ENCODE results near the gene CABP1. TPM values are rescaled to one million over a fixed set of nuclear protein-coding genes. Genes with fewer than 3 reads are reported as not detected.
A peak's percentile ranks its signal among the peaks of the same experiment; 100 is the strongest.

CABP1 gene
- total and polyA plus RNA-seq, 2 experiments from 2014 or later: 5.1 to 5.2 TPM

GRCh38 chr12:120712610-120713009 lies 72.2 kb downstream of the CABP1 start (continued):
- TF ChIP-seq CTCF (conservative IDR thresholded peaks at IDR 0.05; ENCODE audit: low read depth in 2 of 2) (no peak), CREB1 (CRISPR knock-in tag; IDR thresholded peaks at IDR 0.05; ENCODE audit: low read depth) (no peak), EZH2phosphoT487 (IDR thresholded peaks at IDR 0.05; ENCODE audit: unreplicated experiment) (no peak), ZNF462 (CRISPR knock-in tag; IDR thresholded peaks at IDR 0.05) (no peak)

GRCh38 chr12:120713861-120714482 lies 73.5 kb downstream of the CABP1 start:
- Mint-ChIP-seq H3K36me3 (ENCODE audit: low read depth) (peaks cover 59% of the 10 kb centered on the region), H3K4me3 (no peak overlapping the region), H3K27me3 (ENCODE audit: insufficient read depth, low read depth, poor library complexity) (peaks cover 9% of the 10 kb centered on the region), H3K9me3 (no peaks in the 10 kb centered on the region), H3K4me1 (peaks cover 20% of the 10 kb centered on the region), H3K27ac (no peak overlapping the region)
- DNase-seq (ENCODE audit: low spot score) (peak; percentile 97), ATAC-seq (peak; percentile 50)
- H3K27me3 ChIP-seq (ENCODE audit: insufficient read depth): no peaks in the 10 kb centered on the region
- peaks cover 20% of the 10 kb centered on the region; the same call in 1 of the 2 replicates for H3F3A ChIP-seq (replicated peaks; ENCODE audit: low read depth)
- H3K36me3 ChIP-seq (ENCODE audit: insufficient read depth): peaks cover 34% of the 10 kb centered on the region
- no peak overlapping the region for H3K4me2 ChIP-seq
- no peaks in the 10 kb centered on the region for H3K9me2 ChIP-seq (ENCODE audit: insufficient read depth)
- H3K4me1 ChIP-seq (ENCODE audit: insufficient read depth): peaks cover 8% of the 10 kb centered on the region
- no peak overlapping the region for H3K27ac ChIP-seq (ENCODE audit: low read depth)
- peaks cover 12% of the 10 kb centered on the region for H4K20me1 ChIP-seq (replicated peaks; ENCODE audit: insufficient read depth)
- no peak overlapping the region for H3K4me3 ChIP-seq
- H2AFZ ChIP-seq: no peak overlapping the region
- H3K79me2 ChIP-seq (replicated peaks; ENCODE audit: insufficient read depth): peaks cover 40% of the 10 kb centered on the region
- TF ChIP-seq ZNF331 (CRISPR knock-in tag; IDR thresholded peaks at IDR 0.05; ENCODE audit: low read depth) (no peak), ZNF462 (CRISPR knock-in tag; IDR thresholded peaks at IDR 0.05) (no peak), EZH2phosphoT487 (IDR thresholded peaks at IDR 0.05; ENCODE audit: unreplicated experiment) (no peak), STAT1 (IDR thresholded peaks at IDR 0.05; ENCODE audit: unreplicated experiment) (no peak), ZNF114 (CRISPR knock-in tag; IDR thresholded peaks at IDR 0.05) (no peak)

All from GM23338 (cell line).